Measurements from ENCODE around the gene RAPSN.

- TF ChIP-seq CTCF (conservative IDR thresholded peaks at IDR 0.05; ENCODE audit: low read depth, low read length) (no peak), EZH2 (IDR thresholded peaks at IDR 0.05; ENCODE audit: borderline replicate concordance, low read depth, low read length, poor library complexity, severe bottlenecking) (no peak)
Observed at GRCh38 chr11:47394322-47395222, 54.4 kb downstream of the RAPSN start.
